C1 segment of cervical spinal cord (tissue), 14 donors: ENCODE data around the gene RPS27L.
"Not testable (repeated sequence)": the region's sequence is repeated elsewhere in the genome, so short reads cannot be mapped to it uniquely, and the experiment has no call there.

Experiments
- DNase-seq, 14 donors: peaks; one replicate each; lab custom pipeline; 2025; lab: John Stamatoyannopoulos, UW

RPS27L gene

GRCh38 chr15:63099581-63099980 is 57.7 kb downstream of the RPS27L start:
- DNase-seq = not testable (repeated sequence)

- DNase-seq = not testable (repeated sequence)
These were observed 58.4 kb downstream of the RPS27L start for GRCh38 chr15:63098901-63099300.
